ENCODE data around the gene FICD. TPM values are rescaled to one million over a fixed set of nuclear protein-coding genes. Genes with fewer than 3 reads are reported as not detected.
A peak's percentile ranks its signal among the peaks of the same experiment; 100 is the strongest.

Gene FICD
- total and polyA plus RNA-seq, 9 of the 15 experiments (the other 6 are each of a cell fraction or from before 2014, with no cell fraction given): 0.88 to 4.5 (median 1.9) TPM

- no peak for TF ChIP-seq CHD2 (IDR thresholded peaks at IDR 0.05; ENCODE audit: low read depth, low read length)
Observed at GRCh38 chr12:108564724-108565123, 49.6 kb downstream of the FICD start (continued).

- no peak overlapping the region for H2AFZ ChIP-seq (ENCODE audit: low read depth, low read length)
- 83% methylated on average over 3 of the region's 3 CpGs for WGBS (ENCODE audit: insufficient coverage, low coverage, missing lambda C conversion rate)
- no peak overlapping the region for H3K4me3 ChIP-seq
- CTCF ChIA-PET (ENCODE audit: low intra/inter-chr PET ratio): interaction anchor here (0.6 to 3.1 kb wide), 2 partner anchors 53 to 385 kb away, joined by 5 to 30 read pairs; no protein-coding TSS in a partner anchor
- POLR2A ChIA-PET: interaction anchor here (0.7 to 1.3 kb wide), 5 partner anchors 11 to 1205 kb away, joined by 3 to 4 read pairs (median 4); no protein-coding TSS in a partner anchor
- intact Hi-C loops (cut with micrococcal nuclease): no loop called here
- 0 out of 2 replicates have a peak, but pooled peaks cover 6% of the 10 kb centered on the region for H4K20me1 ChIP-seq (replicated peaks; ENCODE audit: control insufficient read depth, insufficient read depth, low read length)
- no peak overlapping the region for H3K9ac ChIP-seq (ENCODE audit: insufficient read depth in 1 of 2, low read depth in 2 of 2, low read length in 2 of 2)
- FAIRE-seq: no peak
- no peaks in the 10 kb centered on the region for H3K9me1 ChIP-seq (ENCODE audit: control insufficient read depth, insufficient read depth, low read length)
- no peaks in the 10 kb centered on the region for H3K27me3 ChIP-seq (ENCODE audit: control insufficient read depth in 2 of 2, insufficient read depth in 2 of 2, low read length in 2 of 2)
- H3K9me3 ChIP-seq (replicated peaks; ENCODE audit: control insufficient read depth, insufficient read depth, low read depth, low read length): no peaks in the 10 kb centered on the region
- in situ Hi-C loops (cut with MboI): loop anchor here (5.0 kb wide), 1 partner anchor 52 kb away; no protein-coding TSS in a partner anchor
- DNase-seq (ENCODE audit: extremely low read depth in 1 of 4, low spot score in 3 of 4): no peak
- no peak for TF ChIP-seq ZNF174 (CRISPR knock-in tag; IDR thresholded peaks at IDR 0.05)
- TF ChIP-seq HNRNPUL1 (IDR thresholded peaks at IDR 0.05; ENCODE audit: low read length): no peak
- TF ChIP-seq CREB3L1 (IDR thresholded peaks at IDR 0.05; ENCODE audit: borderline replicate concordance, low read depth): no peak
- TF ChIP-seq FOXK1 (CRISPR knock-in tag; IDR thresholded peaks at IDR 0.05; ENCODE audit: borderline replicate concordance): no peak
- TF ChIP-seq SP2 (IDR thresholded peaks at IDR 0.05; ENCODE audit: extremely low read depth, low read depth, low read length, poor library complexity, severe bottlenecking): no peak
- peak overlapping the region; percentile 85; the same call in 1 of the 3 replicates for H3K27ac ChIP-seq (ENCODE audit: extremely low read depth, low read depth, low read length)
- no peak overlapping the region for H3K4me2 ChIP-seq (ENCODE audit: insufficient read depth, low read length)
- H3K79me2 ChIP-seq (ENCODE audit: control insufficient read depth, insufficient read depth, low read length): peaks cover 38% of the 10 kb centered on the region
- BruUV-seq (replicated peaks): no TSS peak
- H3K4me1 ChIP-seq (replicated peaks in 1 of 2; ENCODE audit: control insufficient read depth in 2 of 2, insufficient read depth in 2 of 2, low read length in 2 of 2): peaks cover 5 to 17% of the 10 kb centered on the region in 2 experiments
- H3K36me3 ChIP-seq (ENCODE audit: control insufficient read depth, insufficient read depth, low read length): peaks cover 52% of the 10 kb centered on the region
- no peak for ATAC-seq
Observed at GRCh38 chr12:108565146-108565545, 50.1 kb downstream of the FICD start.

Measured in K562 (cell line).